ENCODE results near the gene YDJC.

YDJC gene

GRCh38 chr22:21634844-21635243 lies 5.0 kb upstream of the YDJC start:
- no peak for TF ChIP-seq MYC (IDR thresholded peaks at IDR 0.05; ENCODE audit: low read depth, low read length)
- no peak overlapping the region for H3K4me3 ChIP-seq (ENCODE audit: low read depth, low read length)
- no peak for DNase-seq (ENCODE audit: low read depth)

GRCh38 chr22:21634081-21634480 lies 4.3 kb upstream of the YDJC start:
- DNase-seq (ENCODE audit: low read depth), result no peak
- TF ChIP-seq MAX (IDR thresholded peaks at IDR 0.05; ENCODE audit: low read depth, low read length) (no peak), MYC (IDR thresholded peaks at IDR 0.05; ENCODE audit: low read depth, low read length) (no peak), CTCF (IDR thresholded peaks at IDR 0.05; ENCODE audit: low read depth, low read length) (no peak), POLR2A (IDR thresholded peaks at IDR 0.05; ENCODE audit: extremely low read depth, insufficient read length) (no peak)
- no peak overlapping the region for H3K4me3 ChIP-seq (ENCODE audit: low read depth, low read length)

GRCh38 chr22:21633481-21633880 lies 3.7 kb upstream of the YDJC start:
- DNase-seq (ENCODE audit: low read depth), result no peak
- TF ChIP-seq MYC (IDR thresholded peaks at IDR 0.05; ENCODE audit: low read depth, low read length), result no peak
- no peak for TF ChIP-seq MAX (IDR thresholded peaks at IDR 0.05; ENCODE audit: low read depth, low read length)
- no peak for TF ChIP-seq POLR2A (IDR thresholded peaks at IDR 0.05; ENCODE audit: extremely low read depth, insufficient read length)
- H3K4me3 ChIP-seq (ENCODE audit: low read depth, low read length), result no peak overlapping the region

GRCh38 chr22:21632931-21633330 lies 3.1 kb upstream of the YDJC start:
- no peak overlapping the region for H3K4me3 ChIP-seq (ENCODE audit: low read depth, low read length)
- DNase-seq (ENCODE audit: low read depth), result no peak
- TF ChIP-seq CTCF (IDR thresholded peaks at IDR 0.05; ENCODE audit: low read depth, low read length) (no peak), MYC (IDR thresholded peaks at IDR 0.05; ENCODE audit: low read depth, low read length) (no peak), MAX (IDR thresholded peaks at IDR 0.05; ENCODE audit: low read depth, low read length) (no peak), POLR2A (IDR thresholded peaks at IDR 0.05; ENCODE audit: extremely low read depth, insufficient read length) (no peak)

- H3K4me3 ChIP-seq (ENCODE audit: low read depth, low read length), result no peak within 1 kb of the TSS
- peak; percentile 70 for DNase-seq (ENCODE audit: low read depth)
- TF ChIP-seq CTCF (IDR thresholded peaks at IDR 0.05; ENCODE audit: low read depth, low read length) (no peak), MYC (IDR thresholded peaks at IDR 0.05; ENCODE audit: low read depth, low read length) (0 out of 2 replicates have a peak, but pooled peaks have one; percentile 10), MAX (IDR thresholded peaks at IDR 0.05; ENCODE audit: low read depth, low read length) (peak; percentile 27; the same call in 1 of the 2 replicates), POLR2A (IDR thresholded peaks at IDR 0.05; ENCODE audit: extremely low read depth, insufficient read length) (peak; percentile 49)
Observed at GRCh38 chr22:21632237-21632895, 2.5 kb upstream of the YDJC start, which contains the start of gene CCDC116. TSS of gene CCDC116 (plus strand) at chr22:21632760. CDS start at chr22:21633182, 422 bp downstream.

GRCh38 chr22:21631025-21631424 lies 1.2 kb upstream of the YDJC start:
- no peak for DNase-seq (ENCODE audit: low read depth)
- H3K4me3 ChIP-seq (ENCODE audit: low read depth, low read length), result no peak overlapping the region
- TF ChIP-seq CTCF (IDR thresholded peaks at IDR 0.05; ENCODE audit: low read depth, low read length) (no peak), MYC (IDR thresholded peaks at IDR 0.05; ENCODE audit: low read depth, low read length) (no peak), MAX (IDR thresholded peaks at IDR 0.05; ENCODE audit: low read depth, low read length) (no peak), POLR2A (IDR thresholded peaks at IDR 0.05; ENCODE audit: extremely low read depth, insufficient read length) (no peak)
